Natural killer cell (primary cell): ENCODE results near the gene ATP5ME. TPM values are rescaled to one million over a fixed set of nuclear protein-coding genes. Genes with fewer than 3 reads are reported as not detected.
"Not testable (repeated sequence)": the region's sequence is repeated elsewhere in the genome, so short reads cannot be mapped to it uniquely, and the experiment has no call there.

Experiments used
- ATAC-seq, 3 donors: fragments of 150-1000 bp in 2 of 3; fragments of 200-7000 bp in 1 of 3; cut with Tn5 transposase; 1 replicate in 1 of 3; 2 replicates in 2 of 3; pipeline ENCODE4 v1.10.0; 2021; ENCODE audit warnings: mild to moderate bottlenecking in 2 of 3, moderate library complexity in 2 of 3
- DNase-seq, 2 donors: peaks; one replicate each; pipeline versions ENCODE4 v3.0.0 to v3.0.0-alpha.2; 2013 to 2021; ENCODE audit warnings: mixed read lengths in 1 of 2
- H3K27ac ChIP-seq: one replicate; pipeline ENCODE4 v1.5.1; 2013; ENCODE audit warnings: mild to moderate bottlenecking, low read length
- H3K27me3 ChIP-seq: one replicate; pipeline ENCODE4 v1.6.1; 2013; ENCODE audit warnings: low read length; ENCODE audit not compliant: control insufficient read depth, insufficient read depth
- H3K36me3 ChIP-seq: one replicate; pipeline ENCODE4 v1.6.1; 2013; ENCODE audit warnings: low read length; ENCODE audit not compliant: control insufficient read depth, insufficient read depth
- H3K4me1 ChIP-seq: one replicate; pipeline ENCODE4 v1.6.1; 2013; ENCODE audit warnings: low read length; ENCODE audit not compliant: control insufficient read depth, insufficient read depth
- H3K4me3 ChIP-seq: one replicate; pipeline ENCODE4 v1.5.1; 2013; ENCODE audit warnings: low read length
- H3K9me3 ChIP-seq: one replicate; pipeline ENCODE4 v1.6.1; 2013; ENCODE audit warnings: low read length; ENCODE audit not compliant: control insufficient read depth, insufficient read depth
- H3K27ac Mint-ChIP-seq, 2 donors: one replicate each; pipeline ENCODE4 v1.8.0; 2022; ENCODE audit warnings: mild to moderate bottlenecking in 2 of 2, mixed read lengths in 2 of 2, moderate library complexity in 1 of 2
- H3K27me3 Mint-ChIP-seq, 2 donors: one replicate each; pipeline ENCODE4 v1.8.0; 2022; ENCODE audit warnings: low read depth in 2 of 2, mixed read lengths in 2 of 2
- H3K36me3 Mint-ChIP-seq: one replicate; pipeline ENCODE4 v1.8.0; 2022; ENCODE audit warnings: mixed read lengths
- H3K4me1 Mint-ChIP-seq, 2 donors: one replicate each; pipeline ENCODE4 v1.8.0; 2022; ENCODE audit warnings: mixed read lengths in 2 of 2
- H3K4me3 Mint-ChIP-seq: one replicate; pipeline ENCODE4 v1.8.0; 2022; ENCODE audit warnings: mild to moderate bottlenecking, moderate library complexity, mixed read lengths
- H3K9me3 Mint-ChIP-seq, 2 donors: one replicate each; pipeline ENCODE4 v1.8.0; 2022; ENCODE audit warnings: mixed read lengths in 2 of 2
- WGBS: methylation state at CpG from one replicate; pipeline ENCODE4 v1.1.7; 2013; ENCODE audit warnings: missing lambda C conversion rate; ENCODE audit not compliant: insufficient coverage; 5-methylcytosine and 5-hydroxymethylcytosine counted together
- intact Hi-C: fragments of 100-400 bp; cut with micrococcal nuclease; formaldehyde crosslinking; loops from one replicate; pipeline ENCODE4 v1.14.2; 2022
- total RNA-seq, 4 donors: library from RNA; stranded (reverse); fragments of 120-200 nt in 1 of 4; gene quantifications; one replicate each; pipeline versions ENCODE4 v1.2.3 to v1.2.4, GENCODE V29; 2013 to 2022
- TF ChIP-seq, protein P1 (sequence below): fragments of 200-600 bp; IDR thresholded peaks from one replicate; pipeline ENCODE4 v1.8.0; 2022; ENCODE audit warnings: antibody characterized with exemption

Gene ATP5ME
- total RNA-seq, 3 donors from 2014 or later (not counting 1 experiment from before 2014, with no cell fraction given) = 114 to 140 (median 136) TPM

DNA sequence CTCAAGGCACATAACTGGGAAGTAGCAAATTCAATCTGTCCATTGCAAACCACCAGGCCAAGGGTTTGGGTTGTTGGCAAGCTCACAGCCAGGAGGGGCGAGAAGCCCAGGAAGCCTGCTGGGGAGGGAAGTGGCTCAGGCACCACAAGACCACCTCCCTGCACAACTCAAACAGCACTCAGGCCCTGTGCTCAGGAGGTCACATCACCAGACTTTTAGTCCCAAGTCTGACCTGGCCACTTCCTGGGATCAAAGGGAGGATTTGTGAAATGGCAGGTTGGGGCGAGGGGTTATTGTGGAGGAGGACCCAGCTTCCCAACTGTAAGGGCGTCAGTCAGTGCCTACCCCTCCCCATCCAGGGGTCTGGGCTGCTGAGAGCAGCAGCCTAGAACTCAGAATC is 2.3 kb downstream of the ATP5ME start:
- no peaks in the 10 kb centered on the region for H3K27me3 ChIP-seq
- intact Hi-C loops = no loop called here
- ATAC-seq = no peak
- no peak overlapping the region for H3K27ac ChIP-seq
- no peak overlapping the region for H3K4me3 ChIP-seq
- H3K9me3 Mint-ChIP-seq = no peaks in the 10 kb centered on the region
- H3K9me3 ChIP-seq = no peaks in the 10 kb centered on the region
- H3K36me3 Mint-ChIP-seq = no peaks in the 10 kb centered on the region
- TF ChIP-seq, protein P1, sequence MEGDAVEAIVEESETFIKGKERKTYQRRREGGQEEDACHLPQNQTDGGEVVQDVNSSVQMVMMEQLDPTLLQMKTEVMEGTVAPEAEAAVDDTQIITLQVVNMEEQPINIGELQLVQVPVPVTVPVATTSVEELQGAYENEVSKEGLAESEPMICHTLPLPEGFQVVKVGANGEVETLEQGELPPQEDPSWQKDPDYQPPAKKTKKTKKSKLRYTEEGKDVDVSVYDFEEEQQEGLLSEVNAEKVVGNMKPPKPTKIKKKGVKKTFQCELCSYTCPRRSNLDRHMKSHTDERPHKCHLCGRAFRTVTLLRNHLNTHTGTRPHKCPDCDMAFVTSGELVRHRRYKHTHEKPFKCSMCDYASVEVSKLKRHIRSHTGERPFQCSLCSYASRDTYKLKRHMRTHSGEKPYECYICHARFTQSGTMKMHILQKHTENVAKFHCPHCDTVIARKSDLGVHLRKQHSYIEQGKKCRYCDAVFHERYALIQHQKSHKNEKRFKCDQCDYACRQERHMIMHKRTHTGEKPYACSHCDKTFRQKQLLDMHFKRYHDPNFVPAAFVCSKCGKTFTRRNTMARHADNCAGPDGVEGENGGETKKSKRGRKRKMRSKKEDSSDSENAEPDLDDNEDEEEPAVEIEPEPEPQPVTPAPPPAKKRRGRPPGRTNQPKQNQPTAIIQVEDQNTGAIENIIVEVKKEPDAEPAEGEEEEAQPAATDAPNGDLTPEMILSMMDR = no peak
- no peaks in the 10 kb centered on the region for H3K27me3 Mint-ChIP-seq
- 90% methylated on average over 2 of the region's 3 CpGs for WGBS
- H3K36me3 ChIP-seq = peaks cover 17% of the 10 kb centered on the region
- no peak overlapping the region for H3K4me3 Mint-ChIP-seq
- no peak for DNase-seq
- peaks cover 31% of the 10 kb centered on the region for H3K4me1 ChIP-seq
- H3K4me1 Mint-ChIP-seq = peaks cover 7 to 14% of the 10 kb centered on the region in 2 donors
- no peak overlapping the region for H3K27ac Mint-ChIP-seq

DNA sequence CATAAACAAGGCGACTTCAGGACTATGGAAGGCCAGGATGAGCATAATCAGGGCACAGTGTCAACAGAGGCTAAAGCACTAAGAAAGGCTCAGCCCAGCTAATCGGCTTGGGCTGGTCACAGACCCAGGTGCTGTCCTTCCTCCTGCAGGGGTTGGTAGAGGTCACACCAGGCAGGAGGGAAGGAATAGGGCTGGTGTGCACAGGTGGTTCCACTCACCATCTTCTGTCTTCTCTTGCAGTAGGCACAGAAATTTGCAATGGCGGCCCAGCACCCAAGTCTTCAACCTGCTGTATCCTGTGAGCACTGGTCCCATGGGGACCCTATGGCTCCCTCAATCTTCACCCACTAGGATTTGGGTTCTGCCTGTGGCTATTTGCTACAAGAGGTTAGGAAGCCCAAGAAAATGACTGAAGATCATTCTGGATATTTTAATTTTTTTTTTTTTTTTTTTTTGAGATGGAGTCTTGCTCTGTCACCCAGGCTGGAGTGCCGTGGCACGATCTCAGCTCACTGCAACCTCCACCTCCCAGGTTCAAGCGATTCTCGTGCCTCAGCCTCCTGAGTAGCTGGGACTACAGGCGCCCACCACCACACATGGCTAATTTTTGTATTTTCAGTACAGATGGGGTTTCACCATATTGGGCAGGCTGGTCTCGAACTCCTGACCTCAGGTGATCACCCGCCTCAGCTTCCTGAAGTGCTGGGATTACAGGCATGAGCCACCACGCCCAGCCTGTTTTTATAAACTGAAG is 4.1 kb downstream of the ATP5ME start:
- peaks cover 17% of the 10 kb centered on the region for H3K36me3 ChIP-seq
- 96% methylated on average over 10 of the region's 11 CpGs for WGBS
- DNase-seq, H3K4me3 ChIP-seq, H3K27ac ChIP-seq, intact Hi-C loops, H3K9me3 ChIP-seq, H3K4me3 Mint-ChIP-seq, ATAC-seq, H3K36me3 Mint-ChIP-seq, H3K27me3 Mint-ChIP-seq, H3K9me3 Mint-ChIP-seq, H3K27me3 ChIP-seq, H3K27ac Mint-ChIP-seq: not testable (repeated sequence)
- peaks cover 7 to 16% of the 10 kb centered on the region in 2 donors for H3K4me1 Mint-ChIP-seq
- H3K4me1 ChIP-seq = peaks cover 17% of the 10 kb centered on the region

DNA sequence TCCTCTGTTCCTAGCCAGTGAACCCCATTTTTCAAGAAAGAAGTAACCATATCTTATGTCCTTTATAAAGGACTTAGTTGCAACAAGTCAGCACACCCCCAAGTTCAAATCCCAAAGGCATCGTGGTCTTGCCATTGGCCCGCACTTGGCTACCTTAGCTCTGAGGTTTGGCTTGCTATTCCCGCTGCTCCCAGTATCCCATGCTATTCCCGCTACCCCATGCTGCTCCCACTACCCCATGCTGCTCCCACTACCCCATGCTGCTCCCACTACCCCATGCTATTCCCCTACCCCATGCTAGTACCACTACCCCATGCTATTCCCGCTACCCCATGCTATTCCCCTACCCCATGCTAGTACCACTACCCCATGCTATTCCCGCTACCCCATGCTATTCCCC is 5.9 kb downstream of the ATP5ME start:
- intact Hi-C loops, H3K27ac ChIP-seq, H3K27ac Mint-ChIP-seq, H3K4me3 ChIP-seq, H3K27me3 ChIP-seq, DNase-seq, ATAC-seq, H3K27me3 Mint-ChIP-seq, H3K36me3 Mint-ChIP-seq, H3K9me3 ChIP-seq, H3K4me3 Mint-ChIP-seq, H3K9me3 Mint-ChIP-seq: not testable (repeated sequence)
- H3K4me1 ChIP-seq = peaks cover 21% of the 10 kb centered on the region
- peaks cover 8 to 20% of the 10 kb centered on the region in 2 donors for H3K4me1 Mint-ChIP-seq
- WGBS = 95% methylated on average over 6 of the region's 6 CpGs
- H3K36me3 ChIP-seq = peaks cover 17% of the 10 kb centered on the region

DNA sequence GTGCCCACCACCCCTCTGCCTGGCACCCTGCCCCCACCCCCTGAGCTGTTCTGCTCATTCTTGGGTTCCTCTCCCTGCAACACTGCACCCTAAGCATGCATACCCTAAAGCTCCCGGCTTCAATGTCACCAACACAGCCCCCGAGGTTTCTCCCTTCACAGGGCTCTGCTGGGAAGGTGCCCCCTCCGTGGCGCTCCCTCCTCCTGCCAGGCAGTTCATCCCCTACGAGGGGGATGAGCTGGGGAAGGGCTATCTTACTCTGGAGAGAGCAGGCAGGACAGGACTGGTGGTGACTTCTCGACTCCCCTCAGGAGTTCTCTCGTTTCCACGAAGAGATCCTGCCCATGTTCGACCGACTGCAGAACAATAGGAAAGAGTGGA is 6.5 kb downstream of the ATP5ME start:
- no peaks in the 10 kb centered on the region for H3K27me3 Mint-ChIP-seq
- Histone ChIP-seq H3K27me3 (no peaks in the 10 kb centered on the region), H3K9me3 (no peaks in the 10 kb centered on the region), H3K4me3 (no peak overlapping the region), H3K4me1 (peaks cover 24% of the 10 kb centered on the region), H3K27ac (no peak overlapping the region), H3K36me3 (peaks cover 14% of the 10 kb centered on the region)
- DNase-seq = no peak
- no peaks in the 10 kb centered on the region for H3K36me3 Mint-ChIP-seq
- H3K9me3 Mint-ChIP-seq = no peaks in the 10 kb centered on the region
- no peak overlapping the region for H3K4me3 Mint-ChIP-seq
- ATAC-seq = no peak
- H3K4me1 Mint-ChIP-seq = peaks cover 5 to 20% of the 10 kb centered on the region in 2 donors
- intact Hi-C loops = no loop called here
- no peak overlapping the region for H3K27ac Mint-ChIP-seq
- 91% methylated on average over 10 of the region's 10 CpGs for WGBS
- TF ChIP-seq, protein P1 = no peak
